Pons (tissue), 1 donor: ENCODE measurements around the gene NMT2.
A peak's percentile ranks its signal among the peaks of the same experiment; 100 is the strongest.

ENCODE experiments used
- DNase-seq: peaks from one replicate; pipeline ENCODE4 v3.0.0-alpha.2; 2016; ENCODE audit warnings: low spot score

Gene NMT2

DNA sequence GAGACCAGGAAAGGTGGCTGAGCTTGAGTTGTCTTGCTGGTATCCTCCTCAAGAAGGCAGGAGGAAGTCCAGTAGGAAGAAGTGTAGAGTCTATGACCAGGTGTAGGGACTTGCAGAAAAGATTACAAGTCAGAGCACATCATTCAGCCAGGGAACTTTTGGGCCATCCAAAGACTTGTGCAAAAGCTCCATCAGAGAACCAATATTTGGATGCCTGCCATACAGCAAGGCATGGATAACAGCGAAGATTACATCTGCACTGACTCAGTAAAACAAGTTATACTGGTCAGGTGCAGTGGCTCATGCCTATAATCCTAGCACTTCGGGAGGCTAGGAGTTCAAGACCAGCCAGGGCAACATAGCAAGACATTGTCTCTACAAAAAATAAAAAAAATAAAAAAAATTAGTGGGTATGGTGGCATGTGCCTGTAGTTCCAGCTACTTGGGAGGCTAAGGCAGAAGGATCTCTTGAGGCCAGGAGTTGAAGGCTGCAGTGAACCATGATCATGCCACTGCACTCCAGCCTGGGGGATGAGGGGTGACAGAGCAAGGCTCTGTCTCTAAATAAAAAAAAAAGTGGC lies 13.2 kb upstream of the NMT2 start:
- DNase-seq: no peak

DNA sequence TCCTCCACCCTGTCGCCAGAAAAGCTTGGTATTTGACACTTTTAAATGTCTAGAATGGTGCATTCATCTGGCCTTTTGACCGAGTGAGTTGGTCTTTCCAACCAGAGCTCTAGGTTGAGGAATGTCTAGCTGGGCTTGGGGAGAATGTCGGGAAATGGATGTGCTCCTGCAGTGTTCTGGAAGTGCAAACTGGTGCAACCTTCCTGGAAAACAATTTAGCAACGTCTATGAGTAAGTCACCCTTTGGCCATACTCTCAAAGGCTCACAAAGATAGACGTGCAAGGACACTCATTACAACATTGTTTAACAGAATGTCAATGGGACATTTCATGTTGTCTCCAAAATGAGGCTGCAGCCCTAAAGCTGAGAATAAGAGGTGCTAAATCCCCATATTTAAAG lies 12.2 kb upstream of the NMT2 start:
- no peak for DNase-seq

DNA sequence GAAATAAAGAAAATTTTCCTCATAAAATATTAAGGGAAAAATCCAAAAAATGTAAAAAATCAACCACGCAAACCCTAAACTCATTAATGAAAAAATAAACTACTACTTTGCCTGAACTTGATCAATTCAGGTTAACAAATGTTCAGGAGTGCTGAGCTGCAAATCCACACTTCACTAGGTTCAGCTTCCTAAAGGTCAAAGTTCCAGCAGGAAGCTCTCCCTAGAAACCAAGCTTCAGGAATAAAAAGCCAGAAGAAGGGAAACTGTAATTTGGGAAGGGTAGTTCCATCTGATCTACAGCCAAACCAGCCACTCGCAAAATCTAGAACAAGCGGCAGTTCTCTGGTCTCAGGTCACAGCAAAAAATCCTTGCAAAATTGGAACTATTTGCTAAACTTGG lies 7.8 kb upstream of the NMT2 start:
- no peak for DNase-seq

DNA sequence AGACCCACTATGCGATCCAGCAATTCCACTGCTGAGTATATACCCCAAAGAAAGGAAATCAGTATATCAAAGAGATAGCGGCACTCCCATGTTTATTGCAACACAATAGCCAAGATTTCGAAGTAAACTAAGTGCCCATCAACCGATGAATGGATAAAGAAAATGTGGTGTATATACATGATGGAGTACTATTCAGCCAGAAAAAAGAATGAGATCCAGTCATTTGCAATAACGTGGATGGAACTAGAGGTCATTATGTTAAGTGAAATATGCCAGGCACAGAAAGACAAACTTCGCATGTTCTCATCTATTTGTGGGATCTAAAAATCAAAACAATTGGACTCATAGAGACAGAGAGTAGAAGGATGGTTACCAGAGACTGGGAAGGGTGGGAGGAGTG lies 7.1 kb upstream of the NMT2 start:
- no peak for DNase-seq

- DNase-seq: no peak
Observed at GRCh38 chr10:15172306-15172840, 3.9 kb upstream of the NMT2 start.

DNA sequence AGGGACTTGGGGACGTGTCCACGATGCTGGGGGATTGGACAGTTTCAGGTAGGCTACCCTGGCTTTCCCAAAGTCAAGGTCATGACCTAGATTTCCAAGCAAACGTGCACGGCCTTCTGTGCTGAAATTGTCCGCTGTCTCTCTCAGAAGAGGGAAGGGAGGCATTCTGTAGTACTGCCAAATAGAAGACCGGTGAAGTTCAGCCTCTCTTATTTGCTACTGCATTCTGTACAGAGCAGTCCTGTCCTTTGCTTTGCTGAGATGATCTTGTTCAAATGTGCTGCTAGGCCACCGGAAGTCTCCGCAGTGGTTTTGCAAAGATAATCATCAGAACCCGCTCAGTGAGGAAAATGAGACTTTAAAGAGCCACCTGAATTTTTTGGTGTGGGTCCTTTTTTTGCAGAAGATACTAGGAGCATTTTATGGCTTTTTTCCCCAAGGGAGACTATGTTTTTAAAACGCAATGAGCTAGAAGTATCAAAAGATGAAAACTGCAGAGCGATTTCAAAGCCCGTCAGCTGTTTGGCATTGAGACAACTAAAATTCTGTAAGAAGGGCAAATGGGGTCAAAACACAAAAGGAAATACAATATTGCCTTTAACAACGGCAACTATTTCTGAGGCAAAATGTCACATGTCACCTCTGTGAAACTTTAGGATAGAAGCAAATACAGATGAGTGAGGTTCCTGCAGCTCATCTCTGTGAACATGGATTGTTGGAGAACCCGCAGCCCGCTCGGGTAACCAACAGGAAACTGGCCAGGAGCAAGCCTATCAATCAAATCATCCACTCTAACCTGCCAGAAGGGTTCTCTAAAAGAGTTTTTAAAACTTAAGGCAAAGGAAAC lies 1.3 kb upstream of the NMT2 start:
- DNase-seq: peak; percentile 20

- DNase-seq: peak; percentile 96
Observed at GRCh38 chr10:15168786-15169554, 477 bp upstream of the NMT2 start.

DNA sequence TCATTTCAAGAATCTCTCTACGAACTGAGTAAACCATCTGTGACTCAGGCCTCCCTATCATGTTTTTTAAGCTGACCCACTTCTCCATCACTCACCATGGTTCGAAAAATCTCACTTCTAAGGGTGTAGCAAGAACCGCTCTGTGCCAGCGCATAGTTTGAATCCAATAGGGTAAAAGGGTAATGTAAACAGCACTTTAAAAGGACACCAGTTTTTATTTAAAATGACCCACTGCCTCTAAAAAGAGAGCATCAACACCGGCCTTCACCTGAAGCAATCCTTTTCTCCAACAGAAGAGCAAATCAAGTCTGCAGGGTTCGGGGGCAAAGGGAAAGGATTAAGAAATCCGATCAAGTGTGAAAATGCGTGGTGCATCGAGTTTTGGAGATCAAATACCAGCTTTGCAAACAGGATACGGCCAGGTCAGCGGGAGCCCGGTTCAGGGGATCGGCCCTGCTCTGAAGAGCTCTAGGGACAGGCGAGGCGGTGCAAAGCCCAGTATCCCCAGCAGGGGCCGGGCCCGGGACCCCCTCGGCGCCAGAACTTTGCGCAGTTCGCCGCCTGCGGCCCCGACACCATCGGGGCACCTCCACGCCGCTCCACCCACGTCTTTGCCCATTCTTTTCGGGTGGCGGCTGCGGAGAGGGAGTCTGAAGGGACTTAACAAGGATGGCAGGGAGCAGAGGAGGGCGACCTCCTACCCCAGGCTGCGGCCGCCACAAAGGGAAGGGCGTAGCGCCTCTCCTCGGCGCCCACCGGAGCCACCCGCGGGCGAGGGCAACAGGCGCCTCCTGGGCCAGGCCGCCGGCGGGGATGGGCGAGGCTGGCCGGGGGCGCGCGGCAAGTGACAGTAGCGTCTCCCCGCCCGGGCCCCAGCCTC lies 842 bp downstream of the NMT2 start:
- DNase-seq: peak; percentile 31

DNA sequence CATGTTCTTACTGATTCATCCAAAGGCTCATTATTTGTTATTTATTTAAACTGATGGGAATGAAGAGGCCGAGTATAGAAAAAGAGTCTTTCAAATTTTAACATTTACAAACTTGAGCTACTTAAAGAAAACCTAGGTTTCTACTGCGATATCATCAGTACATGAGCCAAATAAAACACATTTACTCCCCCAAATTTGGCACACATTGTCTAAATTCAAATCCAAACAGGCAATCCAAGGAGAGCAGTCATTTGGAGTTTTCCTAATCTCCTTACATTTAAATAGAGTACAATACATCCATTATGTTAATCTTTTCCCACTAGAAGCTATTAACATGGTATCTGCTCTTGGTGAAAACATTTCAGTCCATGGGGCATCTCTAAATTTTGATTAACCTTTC lies 2.2 kb downstream of the NMT2 start:
- no peak for DNase-seq

GRCh38 chr10:15163253-15163828 lies 5.2 kb downstream of the NMT2 start:
- DNase-seq: peak; percentile 37

DNA sequence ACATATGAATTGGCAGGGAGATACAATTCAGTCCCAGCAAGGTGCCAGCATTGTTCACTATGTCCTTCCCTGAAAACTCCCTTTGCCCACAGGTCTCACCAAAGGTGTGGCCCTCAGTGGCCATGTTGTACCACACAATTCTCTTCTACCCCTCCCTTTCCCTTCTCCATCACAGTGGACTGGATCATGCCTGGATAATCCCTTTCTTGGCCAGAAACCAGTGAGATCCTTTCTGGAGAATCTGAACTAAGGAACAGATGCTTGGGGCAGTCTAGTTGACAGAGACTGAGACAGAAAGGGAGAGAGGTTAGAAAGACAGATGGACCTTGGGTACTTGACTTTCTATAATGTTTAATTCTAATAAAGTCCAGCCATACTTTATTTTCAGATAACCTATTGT lies 9.5 kb downstream of the NMT2 start:
- DNase-seq: no peak

- no peak for DNase-seq
Observed at GRCh38 chr10:15158448-15158847, 10.0 kb downstream of the NMT2 start.

GRCh38 chr10:15155978-15156656 lies 12.4 kb downstream of the NMT2 start:
- DNase-seq: no peak

DNA sequence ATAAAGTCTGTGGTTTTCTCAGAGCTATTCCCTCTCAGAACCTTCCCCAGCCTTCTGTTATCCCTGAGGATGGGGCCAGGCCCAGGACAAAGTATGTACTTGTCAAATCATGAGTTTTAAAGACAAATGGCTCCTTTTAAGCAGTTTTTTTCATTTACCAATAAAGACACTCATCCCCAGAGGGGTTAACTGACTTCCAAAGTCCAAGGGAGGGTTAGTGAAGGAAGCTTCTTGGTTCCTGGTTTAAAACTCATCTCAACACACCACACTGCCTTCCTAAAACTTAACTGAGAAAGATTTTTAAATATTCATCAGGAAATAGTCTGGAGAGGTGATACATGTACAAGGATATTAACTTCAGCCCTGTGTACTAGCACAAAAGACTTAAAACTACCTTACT lies 15.9 kb downstream of the NMT2 start:
- DNase-seq: no peak

DNA sequence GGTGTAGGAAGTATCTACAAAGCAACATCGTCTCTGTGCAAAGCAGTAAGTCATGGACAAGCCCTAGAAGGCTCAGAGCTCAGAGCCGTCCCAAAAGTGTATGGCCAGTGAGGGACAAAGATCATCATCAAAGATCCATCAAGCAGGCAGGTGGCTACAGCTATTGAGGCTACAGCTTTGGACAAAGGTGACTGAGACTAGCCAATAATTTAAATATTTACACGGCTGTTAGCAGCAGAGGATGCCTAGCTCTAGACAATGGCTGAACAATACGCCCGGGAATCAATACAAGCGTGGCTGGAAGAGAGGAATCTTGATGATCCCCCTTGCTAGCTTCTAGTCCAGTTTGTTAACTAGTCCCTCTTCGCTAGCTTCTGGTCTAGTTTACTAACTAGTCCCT lies 17.9 kb downstream of the NMT2 start:
- DNase-seq: no peak

- DNase-seq: no peak
Observed at GRCh38 chr10:15149042-15149771, 19.3 kb downstream of the NMT2 start.

- no peak for DNase-seq
Observed at GRCh38 chr10:15147594-15148392, 20.7 kb downstream of the NMT2 start.

- DNase-seq: no peak
Observed at GRCh38 chr10:15146366-15146765, 22.1 kb downstream of the NMT2 start.

DNA sequence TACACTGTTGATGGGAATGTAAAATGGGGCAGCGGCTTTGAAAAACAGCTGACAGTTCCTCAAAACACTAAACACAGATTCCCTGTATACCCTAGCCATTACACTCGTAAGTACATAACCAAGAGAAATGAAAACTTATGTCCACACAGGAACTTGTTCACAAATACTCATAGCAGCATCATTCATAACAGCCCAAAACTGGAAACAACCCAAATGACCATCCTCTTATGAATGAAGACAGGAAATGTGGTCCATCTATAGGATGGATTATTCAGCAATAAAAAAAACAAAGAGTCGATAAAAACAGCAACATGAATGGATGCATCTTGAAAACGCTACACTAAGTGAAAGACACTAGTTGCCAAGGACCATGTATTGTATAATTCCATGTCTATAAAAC lies 23.7 kb downstream of the NMT2 start:
- DNase-seq: no peak
